GM21526 (cell line): ENCODE results near the gene SMARCD2.

Experiments
- ATAC-seq: cut with Tn5 transposase; IDR thresholded peaks from one replicate; pipeline ENCODE4 v1.9.1; 2021; ENCODE audit warnings: moderate library complexity; ENCODE audit not compliant: unreplicated experiment, low FRiP score

SMARCD2 gene

DNA sequence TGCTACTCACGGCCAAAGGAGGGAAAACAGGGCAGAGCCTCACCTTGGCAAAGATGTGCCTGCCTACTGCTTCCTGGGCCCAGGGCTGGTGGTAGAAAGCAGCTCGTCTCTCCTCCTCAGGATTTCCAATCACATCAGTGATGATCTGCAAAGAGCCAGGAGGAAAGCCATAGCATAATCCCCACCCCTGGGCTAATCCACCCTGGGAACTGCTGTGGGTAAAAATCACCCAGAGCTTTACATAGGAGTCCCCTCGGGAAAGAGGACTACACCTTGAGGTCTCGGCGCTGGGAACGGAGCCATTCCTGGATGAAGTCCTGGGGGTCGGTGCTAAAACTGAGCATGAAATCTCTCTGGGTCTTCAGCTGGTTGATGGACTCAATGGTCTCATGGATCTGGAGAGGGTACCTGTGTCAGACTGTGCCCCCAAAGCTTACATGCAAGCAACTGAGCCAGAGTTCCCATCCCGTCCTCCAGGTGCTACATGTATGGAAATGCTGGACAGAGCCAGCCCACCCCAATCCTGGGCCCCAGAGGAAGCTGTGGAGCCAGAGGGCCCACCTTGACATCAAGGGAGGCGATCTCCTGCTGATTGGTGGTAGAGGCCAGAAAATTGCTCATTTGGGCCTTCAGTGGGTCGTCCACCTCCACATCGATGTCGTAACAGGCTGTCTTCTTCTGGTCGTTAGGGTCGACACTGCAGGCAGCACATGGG is 9.3 kb downstream of the SMARCD2 start:
- ATAC-seq, result no peak

DNA sequence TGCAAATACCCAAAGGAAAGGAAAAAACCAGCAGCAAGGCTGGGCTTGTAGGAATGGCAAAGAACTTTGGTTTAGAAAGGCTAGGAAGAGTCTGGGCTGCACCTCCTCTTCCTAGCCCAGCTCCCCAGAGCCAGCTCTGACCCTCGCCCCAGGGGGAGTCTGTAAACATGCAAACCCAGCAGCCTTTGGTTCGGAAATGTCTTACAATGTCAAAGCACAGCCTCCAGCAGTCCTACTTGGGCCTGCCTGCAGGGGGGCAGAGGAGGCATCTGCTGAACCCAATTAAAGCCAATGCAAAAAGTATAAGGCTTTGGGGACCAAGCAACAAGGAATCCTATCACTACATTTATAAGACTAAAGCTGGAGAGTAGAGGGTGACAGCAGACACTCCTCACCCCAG is 10.0 kb downstream of the SMARCD2 start:
- no peak for ATAC-seq

DNA sequence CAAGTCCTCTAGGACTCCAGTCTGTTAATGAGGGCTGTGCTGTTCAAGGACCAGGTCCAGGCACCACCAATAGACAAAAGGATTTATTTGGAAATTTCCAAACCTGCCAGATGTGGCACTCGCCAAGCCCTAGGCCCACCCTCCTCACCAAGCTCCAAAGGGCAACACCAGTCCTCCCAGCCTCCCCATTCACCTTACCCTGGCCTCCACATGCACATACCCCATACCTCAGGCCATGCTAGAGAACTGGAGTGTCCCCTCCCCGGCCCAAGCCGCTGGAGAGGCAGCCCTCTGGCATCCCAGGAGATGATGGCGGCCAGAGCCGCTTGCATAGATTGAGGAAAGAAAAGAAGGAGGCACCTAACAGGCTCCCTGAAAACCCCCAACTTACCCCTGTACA is 10.5 kb downstream of the SMARCD2 start:
- ATAC-seq, result no peak

DNA sequence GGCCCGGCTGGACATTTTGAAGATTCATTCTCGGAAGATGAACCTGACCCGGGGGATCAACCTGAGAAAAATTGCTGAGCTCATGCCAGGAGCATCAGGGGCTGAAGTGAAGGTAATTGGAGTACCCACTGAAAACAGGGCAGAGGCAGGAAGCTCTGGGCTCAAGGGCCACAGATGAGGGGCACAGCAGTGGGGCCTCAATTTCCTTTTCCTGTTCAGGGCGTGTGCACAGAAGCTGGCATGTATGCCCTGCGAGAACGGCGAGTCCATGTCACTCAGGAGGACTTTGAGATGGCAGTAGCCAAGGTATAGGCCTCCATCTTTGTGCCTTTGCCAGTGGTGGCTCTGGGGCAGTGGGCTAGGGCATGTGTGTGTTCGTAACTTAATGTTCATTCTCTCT is 11.0 kb downstream of the SMARCD2 start:
- no peak for ATAC-seq

DNA sequence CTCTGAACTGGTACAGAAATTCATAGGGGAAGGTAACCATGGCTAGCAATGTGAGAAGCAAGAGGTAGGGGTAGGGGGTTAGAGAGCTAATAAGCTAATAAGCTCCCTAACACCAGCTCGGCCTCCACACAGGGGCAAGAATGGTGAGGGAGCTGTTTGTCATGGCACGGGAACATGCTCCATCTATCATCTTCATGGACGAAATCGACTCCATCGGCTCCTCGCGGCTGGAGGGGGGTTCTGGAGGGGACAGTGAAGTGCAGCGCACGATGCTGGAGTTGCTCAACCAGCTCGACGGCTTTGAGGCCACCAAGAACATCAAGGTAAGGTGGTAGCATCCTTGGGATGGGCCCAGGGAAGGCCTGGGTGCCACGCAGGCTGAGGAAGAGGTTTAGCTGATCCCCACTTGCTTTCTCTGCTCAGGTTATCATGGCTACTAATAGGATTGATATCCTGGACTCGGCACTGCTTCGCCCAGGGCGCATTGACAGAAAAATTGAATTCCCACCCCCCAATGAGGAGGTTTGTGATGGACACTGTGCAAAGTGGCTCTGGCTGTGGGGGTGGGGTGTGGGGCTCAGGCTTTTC is 11.5 kb downstream of the SMARCD2 start:
- ATAC-seq, result no peak

DNA sequence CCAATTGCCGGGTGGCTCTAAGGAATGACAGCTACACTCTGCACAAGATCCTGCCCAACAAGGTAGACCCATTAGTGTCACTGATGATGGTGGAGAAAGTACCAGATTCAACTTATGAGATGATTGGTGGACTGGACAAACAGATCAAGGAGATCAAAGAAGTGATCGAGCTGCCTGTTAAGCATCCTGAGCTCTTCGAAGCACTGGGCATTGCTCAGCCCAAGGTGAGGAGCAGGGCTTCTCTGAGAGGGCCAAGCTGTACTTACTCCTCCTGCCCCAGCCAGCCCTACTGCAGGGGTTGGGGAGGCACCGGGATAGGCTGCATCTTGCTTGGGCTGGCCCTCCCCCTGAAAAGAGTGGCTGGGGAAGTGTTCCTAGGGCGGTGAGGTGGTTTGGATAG is 12.2 kb downstream of the SMARCD2 start:
- no peak for ATAC-seq

DNA sequence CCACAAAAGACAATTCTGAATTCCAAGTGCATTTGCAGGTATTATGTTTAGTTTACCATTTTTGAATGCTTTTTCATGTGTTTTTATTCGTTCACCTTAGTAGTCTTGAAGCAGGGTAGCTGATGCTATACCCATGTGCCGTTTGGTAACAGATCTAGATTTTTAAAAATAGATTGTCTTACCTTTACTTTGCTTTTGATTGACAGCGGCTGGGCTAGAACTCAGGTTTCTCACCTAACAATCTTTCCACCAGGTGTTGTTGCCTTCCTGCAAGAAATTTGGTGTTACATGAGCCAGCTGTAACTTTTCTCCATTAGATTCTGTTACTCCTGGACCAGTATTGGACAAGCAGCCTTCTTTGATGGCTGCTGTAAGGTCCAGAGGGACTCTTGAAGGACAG is 13.5 kb downstream of the SMARCD2 start:
- ATAC-seq, result no peak

DNA sequence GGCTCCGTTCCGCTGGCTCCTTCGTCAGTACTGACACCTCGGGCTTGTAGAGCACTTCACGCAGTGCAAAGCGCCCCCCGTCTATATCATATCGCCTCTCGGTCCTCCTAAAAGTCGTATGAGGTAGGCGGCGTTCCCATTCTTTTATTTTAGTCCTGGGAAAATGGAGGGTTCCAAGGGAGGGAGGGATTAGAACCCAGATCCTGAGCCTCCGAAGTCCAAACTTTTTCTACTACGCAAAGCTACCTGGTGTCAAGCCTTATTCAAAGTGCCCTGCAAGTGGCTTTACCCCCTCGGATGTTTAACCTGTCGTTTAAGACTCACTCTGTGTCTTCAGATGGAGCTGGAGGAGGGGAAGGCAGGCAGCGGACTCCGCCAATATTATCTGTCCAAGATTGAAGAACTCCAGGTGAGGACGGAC is 14.7 kb downstream of the SMARCD2 start:
- no peak for ATAC-seq

DNA sequence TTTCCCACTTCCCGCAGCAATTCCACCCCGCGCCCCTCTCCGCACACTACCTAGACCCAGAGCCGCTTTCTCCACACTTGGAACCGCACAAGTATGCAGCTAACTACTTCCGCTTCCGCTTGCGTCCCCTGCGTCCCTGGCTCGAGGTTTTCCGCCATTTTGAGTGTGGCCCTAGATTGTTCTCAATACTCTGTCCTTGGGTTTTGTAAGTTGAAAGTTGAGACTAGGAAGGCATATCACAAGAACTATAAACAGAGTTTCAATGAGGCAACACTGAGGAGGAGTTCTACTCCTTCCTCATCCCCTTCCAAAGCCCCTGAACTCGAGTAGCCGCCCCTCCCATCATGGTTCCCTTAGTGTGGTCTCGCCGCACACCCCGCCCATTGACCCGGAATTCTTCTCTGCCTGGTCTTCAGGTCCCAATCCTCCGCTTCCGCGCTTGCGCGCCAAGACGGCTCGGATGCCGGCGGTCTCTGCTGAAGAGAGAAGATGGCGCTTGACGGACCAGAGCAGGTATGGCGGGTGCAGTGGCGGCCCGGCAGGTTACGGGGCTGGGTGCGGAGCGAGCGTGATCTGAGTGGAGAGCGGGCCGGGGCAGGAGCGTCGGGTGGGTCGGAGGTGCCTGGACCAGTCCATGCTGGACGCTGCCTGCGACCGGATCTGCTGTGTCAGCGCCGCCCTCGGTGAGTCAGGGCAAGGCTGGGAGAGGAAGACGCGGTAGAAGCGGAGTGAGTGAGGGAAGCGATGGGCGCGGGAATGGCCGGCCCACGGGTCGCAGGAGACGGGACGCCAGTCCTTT is 15.3 kb downstream of the SMARCD2 start, which contains the start of the genes FTSJ3 and PSMC5:
TSS of gene FTSJ3 (minus strand) at position 662 of the 799 bp plus-strand sequence. CDS start 761 bp downstream, outside the sequence.
TSS of gene PSMC5 (plus strand) at position 430 of the 799 bp plus-strand sequence. CDS start at position 490, 60 bp downstream.
- peak; percentile 65 for ATAC-seq

DNA sequence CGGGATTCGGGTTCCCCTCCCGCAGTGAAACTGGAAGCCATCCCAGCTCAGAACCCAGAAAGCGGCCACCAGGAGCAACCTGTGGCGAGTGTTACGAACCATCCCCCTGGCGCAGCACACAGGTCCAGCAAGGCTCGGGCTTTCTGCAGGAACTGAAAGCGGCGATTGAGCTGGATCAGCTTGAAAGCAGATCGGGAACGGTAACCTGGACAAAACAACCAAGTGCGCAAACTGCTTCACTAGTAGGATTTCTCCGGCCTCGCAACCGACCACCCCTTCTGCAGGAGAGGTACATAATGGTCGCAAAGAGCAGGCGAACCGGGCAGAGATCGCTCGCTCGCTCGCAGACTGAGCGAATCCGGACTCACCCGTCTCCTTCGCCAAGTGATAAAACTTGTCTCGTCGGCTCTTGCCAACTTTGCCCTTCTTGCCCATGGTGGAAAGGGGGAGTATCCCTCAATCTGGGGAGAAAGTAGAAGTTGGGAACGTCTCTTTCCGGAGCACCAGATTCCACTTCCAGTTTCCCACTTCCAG is 15.9 kb downstream of the SMARCD2 start:
- no peak for ATAC-seq

DNA sequence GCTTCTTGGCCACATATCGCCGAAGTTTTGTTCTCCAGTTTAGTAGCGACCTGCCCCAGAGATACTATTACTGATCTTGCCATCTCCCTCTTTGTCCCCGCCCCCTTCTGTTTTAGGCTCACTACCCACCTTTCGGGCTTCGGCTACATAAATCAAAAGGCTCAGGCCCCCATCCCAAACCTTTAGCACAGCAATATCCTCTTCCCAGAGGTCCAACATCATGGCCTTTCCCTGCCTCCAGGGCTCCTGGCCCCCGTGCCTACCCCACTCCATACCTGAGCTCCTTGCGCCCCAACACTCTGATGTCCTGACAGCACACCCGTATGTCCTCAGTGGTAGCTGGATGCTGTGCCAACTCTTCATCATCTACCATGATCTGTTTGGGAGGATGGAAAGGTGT is 18.1 kb downstream of the SMARCD2 start:
- no peak for ATAC-seq

DNA sequence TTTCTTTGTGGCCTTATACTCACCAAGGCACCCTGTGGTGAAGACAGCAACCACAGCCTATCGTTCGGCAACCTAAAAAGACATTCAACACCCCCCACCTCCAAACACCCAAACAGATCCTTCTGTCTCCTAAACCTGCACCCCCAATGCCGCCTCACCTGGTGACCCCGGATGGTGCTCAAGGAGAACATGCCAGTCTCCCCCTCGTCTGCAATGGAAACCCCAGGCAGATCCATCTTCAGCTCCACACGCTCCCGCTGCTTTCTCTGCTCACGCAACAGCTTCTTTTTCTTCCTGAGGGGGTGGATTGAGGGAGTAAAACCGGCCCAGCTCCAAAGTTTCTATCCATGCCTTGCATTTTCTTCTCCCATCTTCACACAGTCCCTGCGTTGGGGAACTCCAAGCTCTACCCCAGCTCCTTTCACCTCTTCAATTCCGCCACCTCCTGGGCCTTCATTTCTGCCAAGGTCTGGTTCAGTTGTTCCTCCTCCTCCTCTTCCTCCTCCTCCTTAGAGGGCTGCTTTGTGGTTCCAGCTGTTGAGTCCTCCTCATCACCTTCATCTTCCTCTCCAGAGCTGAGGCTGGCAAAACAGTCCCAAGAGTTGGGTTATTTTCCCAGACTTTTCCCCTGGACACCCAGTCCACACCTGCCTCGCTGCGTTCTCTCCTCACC is 18.7 kb downstream of the SMARCD2 start:
- ATAC-seq, result no peak

DNA sequence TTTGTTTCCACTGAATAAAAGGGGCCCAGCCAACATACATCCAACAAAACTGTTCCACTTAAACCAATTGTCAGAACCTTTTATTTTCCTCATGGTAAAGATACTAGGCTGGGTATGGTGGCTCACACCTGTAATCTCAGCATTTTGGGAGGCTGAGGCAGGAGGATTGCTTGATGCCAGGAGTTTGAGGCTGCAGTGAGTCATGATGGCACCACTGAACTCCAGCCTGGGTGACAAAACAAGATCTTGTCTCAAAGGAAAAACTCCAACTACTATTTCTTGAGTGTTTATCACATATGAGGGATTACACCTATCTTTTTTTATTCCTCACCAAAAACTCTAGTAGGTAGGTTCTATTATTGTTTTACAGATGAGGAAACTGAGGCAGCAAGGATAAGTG is 19.9 kb downstream of the SMARCD2 start:
- ATAC-seq, result no peak

DNA sequence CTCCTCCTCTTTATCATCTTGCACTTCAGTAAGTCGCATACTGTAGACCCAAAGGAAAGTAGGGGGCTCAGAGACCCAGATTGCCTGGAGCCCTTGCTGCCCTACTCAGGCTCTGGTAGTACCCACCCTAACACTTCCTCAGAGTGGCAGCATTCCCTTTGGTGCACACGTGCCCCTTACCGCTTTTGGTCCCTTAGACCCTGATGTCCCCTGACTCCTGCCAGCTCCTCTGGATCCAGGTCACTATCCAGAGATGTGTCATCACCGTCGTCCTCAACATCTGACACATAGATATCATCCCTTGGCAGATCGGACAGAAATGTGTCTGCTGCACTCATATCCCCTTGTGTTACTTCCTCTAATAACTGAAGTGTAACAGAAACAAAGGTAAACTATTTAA is 20.7 kb downstream of the SMARCD2 start:
- no peak for ATAC-seq

DNA sequence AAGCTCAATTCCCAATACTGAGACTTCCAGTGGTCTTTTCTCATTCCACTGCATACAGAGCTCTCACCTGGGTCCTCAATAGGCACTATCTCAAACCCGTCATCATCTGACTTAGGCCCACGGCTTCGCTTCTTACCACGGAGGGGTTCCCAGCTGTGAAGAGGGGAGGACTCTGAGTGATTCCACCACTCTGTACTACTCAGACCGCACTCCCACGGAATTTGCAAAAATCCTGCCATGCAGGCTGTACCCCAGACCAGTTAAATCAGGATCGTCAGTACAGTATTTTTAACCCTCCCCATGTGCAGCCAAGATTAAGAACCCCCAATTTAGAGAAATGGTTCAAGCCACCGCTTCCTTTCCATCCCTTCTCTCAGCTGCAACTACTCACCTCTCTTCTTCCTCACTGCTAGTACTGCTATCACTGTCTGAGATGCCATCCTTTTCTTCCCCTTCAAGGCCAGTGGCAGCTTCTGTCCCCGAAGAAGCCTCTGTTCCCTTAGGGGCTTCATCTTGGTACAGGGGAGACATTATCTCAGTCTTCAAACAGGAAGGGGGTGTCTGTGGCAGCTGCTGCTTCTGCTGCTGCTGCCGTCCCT is 21.4 kb downstream of the SMARCD2 start:
- no peak for ATAC-seq

DNA sequence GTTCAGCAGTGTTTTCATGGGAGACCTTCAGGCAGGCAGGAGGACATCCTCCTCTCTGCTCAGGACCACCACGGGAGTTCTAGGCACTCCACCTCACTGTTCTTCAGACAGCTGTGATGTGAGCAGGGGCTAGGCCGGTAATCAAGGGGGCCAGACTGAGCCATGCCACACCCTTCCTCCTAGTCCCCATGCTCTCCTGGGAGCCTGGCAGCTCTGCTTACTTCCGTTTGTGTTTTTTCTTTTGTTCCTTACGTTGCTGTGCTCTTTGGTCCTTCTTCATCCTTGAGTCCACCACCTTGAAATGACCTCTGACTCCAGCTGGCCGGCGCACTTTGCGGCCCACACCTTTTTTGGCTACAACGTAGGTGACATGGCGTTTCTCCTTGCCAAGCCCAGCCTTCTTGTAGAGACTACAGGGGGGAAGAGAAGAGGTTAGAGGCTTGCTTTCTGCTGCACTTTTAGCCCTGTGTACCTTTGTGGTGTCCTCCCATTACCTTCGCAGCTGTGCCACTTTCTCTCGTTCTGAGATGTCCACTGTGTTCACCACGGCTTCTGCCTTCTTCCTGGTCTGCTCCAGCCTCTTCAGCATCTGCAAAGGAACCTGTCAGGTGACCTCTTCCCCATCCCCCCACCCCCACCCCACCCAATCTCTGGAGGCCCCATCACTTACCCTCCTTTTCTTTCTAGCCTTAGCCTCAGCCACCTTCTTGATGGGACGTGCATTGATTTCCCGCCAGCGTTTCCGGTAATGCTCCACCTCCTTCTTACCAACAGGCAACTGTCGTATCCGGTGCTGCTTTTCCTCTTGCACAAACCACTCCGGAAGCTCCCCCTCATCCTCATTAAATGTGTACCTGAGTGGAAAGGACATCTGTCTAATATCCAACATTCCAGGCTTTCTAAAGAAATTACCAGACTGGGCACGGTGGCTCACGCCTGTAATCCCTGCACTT is 22.6 kb downstream of the SMARCD2 start:
- ATAC-seq, result no peak

DNA sequence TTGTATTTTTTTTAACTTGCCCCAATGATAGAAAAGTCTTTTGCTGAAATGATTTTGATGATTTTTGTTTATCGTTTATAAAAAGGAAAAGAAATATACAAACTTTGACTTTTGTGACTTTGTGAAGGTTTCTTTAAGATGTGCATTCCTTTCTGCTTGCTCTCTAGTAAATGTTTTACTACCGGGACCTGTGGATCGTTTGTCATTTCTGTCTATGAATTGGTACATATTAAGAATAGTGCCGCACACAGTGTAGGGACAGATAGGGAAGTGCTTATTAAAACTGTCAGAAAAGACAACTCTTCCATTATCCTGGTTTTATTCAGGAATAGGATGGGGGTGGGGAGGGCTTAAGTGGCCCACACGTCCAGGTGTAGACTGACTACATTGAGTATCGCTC is 23.4 kb downstream of the SMARCD2 start:
- no peak for ATAC-seq

DNA sequence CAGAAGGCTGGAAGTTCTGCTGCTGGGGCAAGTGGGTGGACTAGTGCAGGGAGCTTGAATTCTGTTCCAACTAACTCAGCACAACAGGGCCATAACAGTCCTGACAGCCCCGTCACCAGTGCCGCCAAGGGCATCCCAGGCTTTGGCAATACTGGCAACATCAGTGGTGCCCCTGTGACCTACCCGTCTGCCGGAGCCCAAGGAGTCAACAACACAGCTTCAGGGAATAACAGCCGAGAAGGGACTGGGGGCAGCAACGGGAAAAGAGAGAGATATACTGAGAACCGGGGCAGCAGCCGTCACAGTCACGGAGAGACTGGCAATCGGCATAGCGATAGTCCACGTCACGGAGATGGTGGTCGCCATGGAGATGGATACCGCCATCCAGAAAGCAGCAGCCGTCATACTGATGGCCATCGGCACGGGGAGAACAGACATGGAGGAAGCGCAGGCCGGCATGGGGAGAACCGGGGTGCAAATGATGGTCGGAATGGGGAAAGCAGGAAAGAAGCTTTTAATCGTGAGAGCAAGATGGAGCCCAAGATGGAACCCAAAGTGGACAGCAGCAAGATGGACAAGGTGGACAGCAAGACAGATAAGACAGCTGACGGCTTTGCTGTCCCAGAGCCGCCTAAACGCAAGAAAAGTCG is 24.6 kb downstream of the SMARCD2 start:
- ATAC-seq, result no peak

DNA sequence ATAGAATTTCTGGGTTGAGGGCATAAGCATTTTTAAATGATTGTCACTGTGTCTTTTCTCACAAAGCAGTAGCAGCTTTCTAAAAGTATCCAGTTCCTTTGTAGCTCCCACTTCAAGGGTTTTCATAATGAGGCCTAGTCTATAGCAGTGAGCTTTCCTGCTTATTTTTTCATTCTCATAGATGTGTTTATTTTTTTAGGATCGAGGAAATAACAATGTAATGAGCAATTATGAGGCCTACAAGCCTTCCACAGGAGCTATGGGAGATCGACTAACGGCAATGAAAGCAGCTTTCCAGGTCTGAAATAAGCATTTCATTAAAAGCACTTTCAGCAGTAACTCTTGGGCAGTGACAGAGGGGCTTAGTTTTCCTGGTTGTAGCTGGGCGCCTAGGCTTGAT is 25.8 kb downstream of the SMARCD2 start:
- ATAC-seq, result no peak
